HepG2 (cell line): ENCODE results near the gene POLA1. TPM values are rescaled to one million over a fixed set of nuclear protein-coding genes. Genes with fewer than 3 reads are reported as not detected.

Source experiments
- ATAC-seq: fragments of 200-7000 bp; cut with Tn5 transposase; 3 replicates; pipeline ENCODE4 v1.9.1; 2020; ENCODE audit warnings: mild to moderate bottlenecking, moderate library complexity
- BruUV-seq: library from RNA; stranded (reverse); fragments of 400-500 nt; replicated peaks from 2 replicates; lab custom pipeline; 2021; lab: Mats Ljungman, UMichigan
- CTCF ChIA-PET: fragments of 300-600 bp; formaldehyde crosslinking; extraction: SDS; loops from one replicate; lab custom pipeline; 2021; ENCODE audit warnings: low total read pairs, inconsistent platforms, low intra/inter-chr PET ratio; lab: Yijun Ruan, JAX
- POLR2A ChIA-PET: fragments of 350-600 bp; sonication (Branson Sonifier 250); formaldehyde crosslinking; loops from one replicate; lab custom pipeline; 2020; ENCODE audit warnings: antibody characterized with exemption, inconsistent platforms; lab: Yijun Ruan, JAX
- DNase-seq: peaks from one replicate; pipeline ENCODE4 v3.0.0-alpha.2; 2015; ENCODE audit warnings: low spot score
- FAIRE-seq: peaks from 3 replicates; lab custom pipeline; 2011; peaks lifted over from hg19 to GRCh38; lab: Jason Lieb, UNC
- H2AFZ ChIP-seq: one replicate; pipeline ENCODE4 v1.6.1; 2011; ENCODE audit warnings: low read length, inconsistent platforms
- H3K27ac ChIP-seq: fragments of 300-600 bp; 3 replicates; pipeline ENCODE4 v1.8.0; 2011; ENCODE audit warnings: mixed run types, mild to moderate bottlenecking, mixed read lengths, low read length, inconsistent platforms; ENCODE audit not compliant: insufficient read depth; ENCODE audit errors: extremely low read length
- H3K27me3 ChIP-seq, 2 experiments: fragments of 200-600 bp in 1 of 2; 2 replicates in 1 of 2; 3 replicates in 1 of 2; pipeline versions ENCODE4 v1.6.0 to v1.8.0; 2011; ENCODE audit warnings: low read length in 2 of 2, mild to moderate bottlenecking in 2 of 2, moderate library complexity in 2 of 2, inconsistent platforms in 1 of 2; ENCODE audit not compliant: insufficient read depth in 2 of 2, control insufficient read depth in 1 of 2
- H3K36me3 ChIP-seq, 2 experiments: fragments of 200-600 bp in 1 of 2; replicated peaks in 1 of 2; 2 replicates in 1 of 2; 3 replicates in 1 of 2; pipeline versions ENCODE4 v1.5.1 to v1.8.0; 2011; ENCODE audit warnings: low read length in 2 of 2, inconsistent platforms in 1 of 2; ENCODE audit not compliant: insufficient read depth in 2 of 2, control insufficient read depth in 1 of 2
- H3K4me1 ChIP-seq: 2 replicates; pipeline ENCODE4 v1.5.1; 2012; ENCODE audit warnings: low read length, inconsistent platforms; ENCODE audit not compliant: insufficient read depth
- H3K4me2 ChIP-seq: 2 replicates; pipeline ENCODE4 v1.6.0; 2011; ENCODE audit warnings: low read depth, low read length, inconsistent platforms
- H3K4me3 ChIP-seq, 3 experiments: fragments of 200-600 bp in 1 of 3; sonication (generic), shearing (Covaris generic) in 1 of 3; replicated peaks in 1 of 3; 2 replicates each; pipeline ENCODE4 v1.5.1; 2011 to 2016; ENCODE audit warnings: low read length in 3 of 3, inconsistent platforms in 2 of 3, low read depth in 2 of 3, mild to moderate bottlenecking in 2 of 3, control low read depth in 1 of 3, mixed read lengths in 1 of 3; ENCODE audit not compliant: insufficient read depth in 1 of 3
- H3K79me2 ChIP-seq: one replicate; pipeline ENCODE4 v1.6.1; 2011; ENCODE audit warnings: low read length, inconsistent platforms; ENCODE audit not compliant: insufficient read depth
- H3K9ac ChIP-seq: 2 replicates; pipeline ENCODE4 v1.6.0; 2011; ENCODE audit warnings: mild to moderate bottlenecking, low read depth, low read length, inconsistent platforms; ENCODE audit not compliant: insufficient read depth
- H3K9me3 ChIP-seq: 2 replicates; pipeline ENCODE4 v1.5.1; 2012; ENCODE audit warnings: mild to moderate bottlenecking, low read length
- H4K20me1 ChIP-seq: 2 replicates; pipeline ENCODE4 v1.6.0; 2011; ENCODE audit warnings: inconsistent platforms, mild to moderate bottlenecking, low read length, moderate library complexity; ENCODE audit not compliant: insufficient read depth
- ARNT ChIP-seq: fragments of 450-650 bp; IDR thresholded peaks from 2 replicates; pipeline ENCODE4 v1.6.1; 2017
- HMG20A ChIP-seq: IDR thresholded peaks from 2 replicates; pipeline ENCODE4 v1.6.1; 2016; ENCODE audit warnings: borderline replicate concordance
- KLF11 ChIP-seq: IDR thresholded peaks from 2 replicates; pipeline ENCODE4 v1.6.1; 2016; ENCODE audit warnings: missing compliant biosample characterization
- MIER2 ChIP-seq: IDR thresholded peaks from 2 replicates; pipeline ENCODE4 v1.6.1; 2016; ENCODE audit warnings: missing biosample characterization, missing genetic modification reagents
- MLX ChIP-seq: IDR thresholded peaks from 2 replicates; pipeline ENCODE4 v1.6.1; 2016
- MLXIP ChIP-seq: sonication (generic); formaldehyde crosslinking; IDR thresholded peaks from 2 replicates; pipeline ENCODE4 v1.9.0; 2021; ENCODE audit warnings: missing genetic modification reagents, borderline replicate concordance
- THAP11 ChIP-seq: IDR thresholded peaks from 2 replicates; pipeline ENCODE4 v1.6.1; 2016; ENCODE audit warnings: missing biosample characterization, missing genetic modification reagents
- XBP1 ChIP-seq: sonication (generic); formaldehyde crosslinking; IDR thresholded peaks from 2 replicates; pipeline ENCODE4 v1.5.0; 2020; ENCODE audit warnings: missing genetic modification reagents
- ZNF274 ChIP-seq: sonication (generic); formaldehyde crosslinking; IDR thresholded peaks from 2 replicates; pipeline ENCODE4 v1.5.1; 2020; ENCODE audit warnings: mild to moderate bottlenecking, missing genetic modification reagents
- ZNF3 ChIP-seq: IDR thresholded peaks from 2 replicates; pipeline ENCODE4 v1.7.0; 2017; ENCODE audit warnings: inconsistent platforms
- ZNF329 ChIP-seq: sonication (generic); formaldehyde crosslinking; IDR thresholded peaks from 2 replicates; pipeline ENCODE4 v1.9.0; 2021; ENCODE audit warnings: low read depth, mild to moderate bottlenecking, missing genetic modification reagents
- ZNF616 ChIP-seq: sonication (generic); formaldehyde crosslinking; IDR thresholded peaks from 2 replicates; pipeline ENCODE4 v1.5.0; 2020; ENCODE audit warnings: low read depth, mild to moderate bottlenecking, missing genetic modification reagents
- ZSCAN25 ChIP-seq: sonication (generic); formaldehyde crosslinking; IDR thresholded peaks from 2 replicates; pipeline ENCODE4 v1.8.0; 2022; ENCODE audit warnings: mild to moderate bottlenecking, missing genetic modification reagents
- WGBS: methylation state at CpG from one replicate; pipeline ENCODE4 v1.1.6; 2017; ENCODE audit warnings: low lambda C conversion rate; 5-methylcytosine and 5-hydroxymethylcytosine counted together
- in situ Hi-C: cut with HindIII; loops from 2 replicates; pipeline ENCODE4 v1.10.0; 2017; ENCODE audit warnings: low pct_unique_long_range_greater_than_20kb; ENCODE audit not compliant: extremely low pct_ligation_motif_present
- intact Hi-C: fragments of 100-400 bp; cut with micrococcal nuclease; formaldehyde crosslinking; loops from one replicate; pipeline ENCODE4 v1.10.0; 2022; ENCODE audit not compliant: unreplicated experiment
- polyA plus RNA-seq, 8 experiments: library from polyadenylated mRNA; depleted of rRNA in 3 of 8; stranded (reverse) in 7 of 8; unstranded in 1 of 8; fragments of >200 nt; fragmentation: Illumina TruSeq in 4 of 8; extraction: Trizol in 4 of 8; gene quantifications; 2 replicates each; pipeline versions ENCODE4 v1.2.1 to v1.2.3, GENCODE V29; 2011 to 2016; ENCODE audit warnings: low read depth in 4 of 8, missing spikeins in 1 of 8, mixed read lengths in 1 of 8; ENCODE audit not compliant: insufficient read depth in 1 of 8
- total RNA-seq, 5 experiments: library from RNA; depleted of rRNA; stranded (reverse); fragments of >200 nt; fragmentation: Illumina TruSeq; extraction: Trizol; gene quantifications; 2 replicates each; pipeline ENCODE4 v1.2.3, GENCODE V29; 2016; ENCODE audit warnings: low read depth in 1 of 5
- TF ChIP-seq, protein P1 (sequence below), 2 experiments: IDR thresholded peaks; 2 replicates each; pipeline ENCODE4 v1.6.1; 2011 to 2012; ENCODE audit warnings: low read length in 2 of 2, borderline replicate concordance in 1 of 2, low read depth in 1 of 2, mild to moderate bottlenecking in 1 of 2, moderate library complexity in 1 of 2
- TF ChIP-seq, protein P2 (sequence below): sonication (generic); formaldehyde crosslinking; conservative IDR thresholded peaks from 2 replicates; pipeline ENCODE4 v1.4.0; 2020; ENCODE audit warnings: mild to moderate bottlenecking, missing genetic modification reagents, moderate library complexity

Gene POLA1
- total and polyA plus RNA-seq, 2 of the 13 experiments (the other 11 are each of a cell fraction or from before 2014, with no cell fraction given): 3.3 to 26.5 TPM

DNA sequence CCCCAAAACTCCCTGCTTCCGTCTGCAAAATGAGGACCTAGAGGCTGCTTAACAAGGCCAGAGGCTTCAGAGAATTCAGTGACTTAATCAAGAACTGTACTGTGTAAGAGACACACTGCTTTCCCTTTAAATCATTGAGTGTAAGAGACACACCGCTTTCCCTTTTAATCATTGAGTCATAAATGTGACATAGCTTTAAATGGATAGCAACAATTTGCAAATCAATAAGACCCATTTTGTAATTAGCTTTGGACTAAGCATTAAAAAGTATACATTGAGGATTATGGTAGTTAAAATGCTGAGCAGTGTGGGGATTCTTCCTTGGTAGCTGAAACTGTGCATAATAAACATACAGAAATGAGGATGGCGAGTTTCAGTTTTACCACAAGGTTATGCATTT lies 290.2 kb downstream of the POLA1 start (continued):
- TF ChIP-seq, protein P1, sequence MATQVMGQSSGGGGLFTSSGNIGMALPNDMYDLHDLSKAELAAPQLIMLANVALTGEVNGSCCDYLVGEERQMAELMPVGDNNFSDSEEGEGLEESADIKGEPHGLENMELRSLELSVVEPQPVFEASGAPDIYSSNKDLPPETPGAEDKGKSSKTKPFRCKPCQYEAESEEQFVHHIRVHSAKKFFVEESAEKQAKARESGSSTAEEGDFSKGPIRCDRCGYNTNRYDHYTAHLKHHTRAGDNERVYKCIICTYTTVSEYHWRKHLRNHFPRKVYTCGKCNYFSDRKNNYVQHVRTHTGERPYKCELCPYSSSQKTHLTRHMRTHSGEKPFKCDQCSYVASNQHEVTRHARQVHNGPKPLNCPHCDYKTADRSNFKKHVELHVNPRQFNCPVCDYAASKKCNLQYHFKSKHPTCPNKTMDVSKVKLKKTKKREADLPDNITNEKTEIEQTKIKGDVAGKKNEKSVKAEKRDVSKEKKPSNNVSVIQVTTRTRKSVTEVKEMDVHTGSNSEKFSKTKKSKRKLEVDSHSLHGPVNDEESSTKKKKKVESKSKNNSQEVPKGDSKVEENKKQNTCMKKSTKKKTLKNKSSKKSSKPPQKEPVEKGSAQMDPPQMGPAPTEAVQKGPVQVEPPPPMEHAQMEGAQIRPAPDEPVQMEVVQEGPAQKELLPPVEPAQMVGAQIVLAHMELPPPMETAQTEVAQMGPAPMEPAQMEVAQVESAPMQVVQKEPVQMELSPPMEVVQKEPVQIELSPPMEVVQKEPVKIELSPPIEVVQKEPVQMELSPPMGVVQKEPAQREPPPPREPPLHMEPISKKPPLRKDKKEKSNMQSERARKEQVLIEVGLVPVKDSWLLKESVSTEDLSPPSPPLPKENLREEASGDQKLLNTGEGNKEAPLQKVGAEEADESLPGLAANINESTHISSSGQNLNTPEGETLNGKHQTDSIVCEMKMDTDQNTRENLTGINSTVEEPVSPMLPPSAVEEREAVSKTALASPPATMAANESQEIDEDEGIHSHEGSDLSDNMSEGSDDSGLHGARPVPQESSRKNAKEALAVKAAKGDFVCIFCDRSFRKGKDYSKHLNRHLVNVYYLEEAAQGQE (IDR thresholded peaks at IDR 0.05; ENCODE audit: borderline replicate concordance in 1 of 2, low read depth in 1 of 2, low read length in 2 of 2): no peak
- no peak for TF ChIP-seq MIER2
- TF ChIP-seq MLXIP (CRISPR knock-in tag): no peak
- TF ChIP-seq ARNT: no peak
- TF ChIP-seq ZNF3: no peak
- TF ChIP-seq XBP1: no peak
- TF ChIP-seq, all 625 proteins: peak for 0

GRCh38 chrX:24985120-24985519 lies 291.4 kb downstream of the POLA1 start:
- BruUV-seq: no TSS peak
- no peak for DNase-seq
- Histone ChIP-seq H2AFZ (no peak overlapping the region), H3K9ac (no peak overlapping the region), H3K4me3 (no peak overlapping the region), H3K27me3 (no peaks in the 10 kb centered on the region), H3K79me2 (no peaks in the 10 kb centered on the region), H3K9me3 (no peaks in the 10 kb centered on the region), H3K4me1 (no peaks in the 10 kb centered on the region), H3K27ac (no peak overlapping the region), H3K4me2 (no peak overlapping the region), H4K20me1 (no peaks in the 10 kb centered on the region), H3K36me3 (no peaks in the 10 kb centered on the region; a peak in 2 of 5 replicates)
- 100% methylated on average over 1 of the region's 1 CpG for WGBS
- ChIA-PET POLR2A (no interaction called here), CTCF (no interaction called here)
- in situ Hi-C loops (no loop called here), intact Hi-C loops (no loop called here)
- FAIRE-seq: no peak
- no peak for ATAC-seq
- TF ChIP-seq HMG20A (no peak), ZSCAN25 (CRISPR knock-in tag) (no peak), THAP11 (no peak), MLX (no peak), ZNF616 (no peak), KLF11 (CRISPR knock-in tag) (no peak), ZNF274 (CRISPR knock-in tag) (no peak), ZNF329 (CRISPR knock-in tag) (no peak)
- TF ChIP-seq, protein P2, sequence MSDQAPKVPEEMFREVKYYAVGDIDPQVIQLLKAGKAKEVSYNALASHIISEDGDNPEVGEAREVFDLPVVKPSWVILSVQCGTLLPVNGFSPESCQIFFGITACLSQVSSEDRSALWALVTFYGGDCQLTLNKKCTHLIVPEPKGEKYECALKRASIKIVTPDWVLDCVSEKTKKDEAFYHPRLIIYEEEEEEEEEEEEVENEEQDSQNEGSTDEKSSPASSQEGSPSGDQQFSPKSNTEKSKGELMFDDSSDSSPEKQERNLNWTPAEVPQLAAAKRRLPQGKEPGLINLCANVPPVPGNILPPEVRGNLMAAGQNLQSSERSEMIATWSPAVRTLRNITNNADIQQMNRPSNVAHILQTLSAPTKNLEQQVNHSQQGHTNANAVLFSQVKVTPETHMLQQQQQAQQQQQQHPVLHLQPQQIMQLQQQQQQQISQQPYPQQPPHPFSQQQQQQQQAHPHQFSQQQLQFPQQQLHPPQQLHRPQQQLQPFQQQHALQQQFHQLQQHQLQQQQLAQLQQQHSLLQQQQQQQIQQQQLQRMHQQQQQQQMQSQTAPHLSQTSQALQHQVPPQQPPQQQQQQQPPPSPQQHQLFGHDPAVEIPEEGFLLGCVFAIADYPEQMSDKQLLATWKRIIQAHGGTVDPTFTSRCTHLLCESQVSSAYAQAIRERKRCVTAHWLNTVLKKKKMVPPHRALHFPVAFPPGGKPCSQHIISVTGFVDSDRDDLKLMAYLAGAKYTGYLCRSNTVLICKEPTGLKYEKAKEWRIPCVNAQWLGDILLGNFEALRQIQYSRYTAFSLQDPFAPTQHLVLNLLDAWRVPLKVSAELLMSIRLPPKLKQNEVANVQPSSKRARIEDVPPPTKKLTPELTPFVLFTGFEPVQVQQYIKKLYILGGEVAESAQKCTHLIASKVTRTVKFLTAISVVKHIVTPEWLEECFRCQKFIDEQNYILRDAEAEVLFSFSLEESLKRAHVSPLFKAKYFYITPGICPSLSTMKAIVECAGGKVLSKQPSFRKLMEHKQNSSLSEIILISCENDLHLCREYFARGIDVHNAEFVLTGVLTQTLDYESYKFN (CRISPR knock-in tag): no peak
